H1 (cell line): ENCODE data around the gene DCAF8L2. TPM values are rescaled to one million over a fixed set of nuclear protein-coding genes. Genes with fewer than 3 reads are reported as not detected.
"Not testable (repeated sequence)": the region's sequence is repeated elsewhere in the genome, so short reads cannot be mapped to it uniquely, and the experiment has no call there.

Experiments
- CTCF ChIA-PET: fragments of 300-600 bp; sonication (Branson Sonifier 250); formaldehyde crosslinking; loops from one replicate; lab custom pipeline; 2021; ENCODE audit not compliant: partially characterized antibody; lab: Charles Lee
- POLR2A ChIA-PET: fragments of 300-600 bp; sonication (Branson Sonifier 250); formaldehyde crosslinking; loops from one replicate; lab custom pipeline; 2021; ENCODE audit warnings: inconsistent platforms; ENCODE audit not compliant: partially characterized antibody; lab: Charles Lee
- DNase-seq, 2 experiments: peaks; one replicate each; pipeline versions ENCODE4 v3.0.0 to v3.0.0-alpha.2; 2010 to 2022; ENCODE audit warnings: low spot score in 2 of 2, low read depth in 1 of 2, mixed read lengths in 1 of 2
- FAIRE-seq: peaks from 2 replicates; lab custom pipeline; 2011; peaks lifted over from hg19 to GRCh38; lab: Jason Lieb, UNC
- H2AFZ ChIP-seq: 2 replicates; pipeline ENCODE4 v1.8.1; 2012; ENCODE audit warnings: low read length, inconsistent platforms
- H2AK5ac ChIP-seq: 2 replicates; pipeline ENCODE4 v1.6.1; 2013; ENCODE audit warnings: low read depth, low read length
- H2BK120ac ChIP-seq: replicated peaks from 2 replicates; pipeline ENCODE3; 2013; ENCODE audit warnings: low read depth, low read length, inconsistent platforms
- H2BK12ac ChIP-seq: 2 replicates; pipeline ENCODE4 v1.6.1; 2013; ENCODE audit warnings: low read depth, low read length
- H2BK15ac ChIP-seq: 2 replicates; pipeline ENCODE4 v1.6.1; 2013; ENCODE audit warnings: low read length
- H2BK20ac ChIP-seq: 2 replicates; pipeline ENCODE4 v1.6.1; 2013; ENCODE audit warnings: low read length
- H2BK5ac ChIP-seq: 2 replicates; pipeline ENCODE4 v1.6.1; 2013; ENCODE audit warnings: low read depth, low read length
- H3K14ac ChIP-seq: 2 replicates; pipeline ENCODE4 v1.6.1; 2013; ENCODE audit warnings: inconsistent platforms; ENCODE audit not compliant: insufficient read length
- H3K18ac ChIP-seq: 2 replicates; pipeline ENCODE4 v1.6.1; 2013; ENCODE audit warnings: low read length; ENCODE audit errors: extremely low read depth
- H3K23ac ChIP-seq: 2 replicates; pipeline ENCODE4 v1.6.1; 2013; ENCODE audit warnings: inconsistent platforms; ENCODE audit not compliant: insufficient read length
- H3K23me2 ChIP-seq: 2 replicates; pipeline ENCODE4 v1.6.1; 2013; ENCODE audit warnings: low read depth, low read length
- H3K27ac ChIP-seq: 2 replicates; pipeline ENCODE4 v1.6.1; 2011; ENCODE audit warnings: low read depth, low read length, inconsistent platforms
- H3K27me3 ChIP-seq, 4 experiments: replicated peaks in 1 of 4; 1 replicate in 1 of 4; 2 replicates in 3 of 4; pipeline versions ENCODE4 v1.6.1 to v1.8.1; 2011 to 2013; ENCODE audit warnings: low read length in 3 of 4, mild to moderate bottlenecking in 3 of 4, inconsistent platforms in 2 of 4, mixed read lengths in 2 of 4, moderate library complexity in 1 of 4; ENCODE audit not compliant: control insufficient read depth in 3 of 4, insufficient read depth in 3 of 4; ENCODE audit errors: extremely low read depth in 1 of 4
- H3K36me3 ChIP-seq, 4 experiments: 2 replicates each; pipeline versions ENCODE4 v1.6.1 to v1.8.1; 2011 to 2013; ENCODE audit warnings: mild to moderate bottlenecking in 4 of 4, low read length in 3 of 4, moderate library complexity in 2 of 4, control low read depth in 1 of 4, inconsistent platforms in 1 of 4; ENCODE audit not compliant: insufficient read depth in 4 of 4, control insufficient read depth in 2 of 4
- H3K4ac ChIP-seq: replicated peaks from 2 replicates; pipeline ENCODE3; 2013; ENCODE audit warnings: low read length, low read depth, mixed read lengths, inconsistent platforms; ENCODE audit not compliant: insufficient read length
- H3K4me1 ChIP-seq, 4 experiments: replicated peaks in 1 of 4; 1 replicate in 1 of 4; 2 replicates in 3 of 4; pipeline versions ENCODE4 v1.6.1 to v1.8.1; 2011 to 2013; ENCODE audit warnings: low read length in 3 of 4, inconsistent platforms in 2 of 4, mixed read lengths in 1 of 4; ENCODE audit not compliant: insufficient read depth in 4 of 4, control insufficient read depth in 3 of 4
- H3K4me2 ChIP-seq, 2 experiments: 2 replicates each; pipeline versions ENCODE4 v1.6.1 to v1.8.1; 2011 to 2013; ENCODE audit warnings: low read depth in 2 of 2, low read length in 2 of 2, control low read depth in 1 of 2, inconsistent platforms in 1 of 2, mild to moderate bottlenecking in 1 of 2; ENCODE audit not compliant: insufficient read depth in 1 of 2
- H3K4me3 ChIP-seq, 4 experiments: fragments of 200-600, 300-600 bp in 1 of 4; sonication (generic), shearing (Covaris generic), sonication (Bioruptor Twin) in 1 of 4; 2 replicates each; pipeline versions ENCODE4 v1.5.1 to v1.8.1; 2011 to 2016; ENCODE audit warnings: low read length in 4 of 4, low read depth in 3 of 4, control low read depth in 2 of 4, inconsistent platforms in 2 of 4, mild to moderate bottlenecking in 2 of 4, mixed read lengths in 1 of 4, moderate library complexity in 1 of 4; ENCODE audit not compliant: insufficient read depth in 2 of 4; ENCODE audit errors: extremely low read depth in 1 of 4
- H3K56ac ChIP-seq: replicated peaks from 2 replicates; pipeline ENCODE3; 2013; ENCODE audit warnings: low read depth, mild to moderate bottlenecking, mixed read lengths, low read length, inconsistent platforms; ENCODE audit not compliant: insufficient read length
- H3K79me1 ChIP-seq: 2 replicates; pipeline ENCODE4 v1.6.1; 2013; ENCODE audit warnings: low read depth, low read length, control low read depth
- H3K79me2 ChIP-seq, 2 experiments: 2 replicates each; pipeline versions ENCODE4 v1.6.1 to v1.8.1; 2012 to 2013; ENCODE audit warnings: low read length in 2 of 2, mild to moderate bottlenecking in 2 of 2, inconsistent platforms in 1 of 2; ENCODE audit not compliant: insufficient read depth in 2 of 2, control insufficient read depth in 1 of 2
- H3K9ac ChIP-seq, 4 experiments: replicated peaks in 1 of 4; 1 replicate in 1 of 4; 2 replicates in 3 of 4; pipeline versions ENCODE4 v1.6.1 to v1.8.1; 2011 to 2013; ENCODE audit warnings: low read depth in 3 of 4, low read length in 3 of 4, control low read depth in 2 of 4, mild to moderate bottlenecking in 2 of 4, moderate library complexity in 2 of 4, inconsistent platforms in 1 of 4; ENCODE audit errors: extremely low read depth in 1 of 4
- H3K9me3 ChIP-seq, 2 experiments: 2 replicates each; pipeline versions ENCODE4 v1.6.1 to v1.8.1; 2012 to 2013; ENCODE audit warnings: mild to moderate bottlenecking in 2 of 2, moderate library complexity in 2 of 2, control low read depth in 1 of 2, inconsistent platforms in 1 of 2, low read depth in 1 of 2, low read length in 1 of 2, mixed read lengths in 1 of 2; ENCODE audit not compliant: insufficient read depth in 2 of 2
- H4K20me1 ChIP-seq, 2 experiments: replicated peaks in 1 of 2; 2 replicates each; pipeline versions ENCODE3 to v1.8.1; 2011 to 2013; ENCODE audit warnings: inconsistent platforms in 2 of 2, low read length in 2 of 2, mild to moderate bottlenecking in 1 of 2; ENCODE audit not compliant: insufficient read depth in 2 of 2, control insufficient read depth in 1 of 2
- H4K5ac ChIP-seq: 2 replicates; pipeline ENCODE4 v1.6.1; 2013; ENCODE audit warnings: low read length, low read depth, mixed read lengths, inconsistent platforms; ENCODE audit not compliant: insufficient read length
- H4K8ac ChIP-seq: 2 replicates; pipeline ENCODE4 v1.8.0; 2013; ENCODE audit warnings: mild to moderate bottlenecking, moderate library complexity, low read length, inconsistent platforms; ENCODE audit not compliant: insufficient read depth; ENCODE audit errors: extremely low read depth
- H4K91ac ChIP-seq: replicated peaks from 2 replicates; pipeline ENCODE3; 2013; ENCODE audit warnings: low read length, mixed read lengths, inconsistent platforms; ENCODE audit not compliant: insufficient read length
- WGBS, 2 experiments: shearing (Covaris generic) in 1 of 2; methylation state at CpG; one replicate each; pipeline versions ENCODE4 v1.1.6 to v1.1.7; 2013 to 2015; ENCODE audit warnings: low lambda C conversion rate in 2 of 2, mixed read lengths in 2 of 2, inconsistent platforms in 1 of 2, low coverage in 1 of 2, missing lambda C conversion rate in 1 of 2; ENCODE audit not compliant: insufficient replicate concordance in 2 of 2, insufficient coverage in 1 of 2, insufficient read length in 1 of 2; ENCODE audit errors: extremely low coverage in 1 of 2, missing lambda C conversion rate in 1 of 2; 5-methylcytosine and 5-hydroxymethylcytosine counted together
- polyA plus RNA-seq, 7 experiments: library from polyadenylated mRNA; depleted of rRNA in 3 of 7; stranded (reverse) in 5 of 7; unstranded in 2 of 7; fragments of >200 nt in 5 of 7; fragments of 200-250 nt in 2 of 7; gene quantifications; 1 replicate in 5 of 7; 2 replicates in 1 of 7; 4 replicates in 1 of 7; pipeline versions ENCODE4 v1.2.1 to v1.2.3, GENCODE V29; 2011 to 2013; ENCODE audit warnings: missing spikeins in 2 of 7, mixed read lengths in 2 of 7
- total RNA-seq: library from RNA; stranded (reverse); fragmentation: NEBNext Ultra II Directional; extraction: Animal tissue kit (Norgen Biotek cat#: 25700); gene quantifications from 2 replicates; pipeline ENCODE4 v1.2.1, GENCODE V29; 2021

Gene DCAF8L2
- total and polyA plus RNA-seq, 2 of the 8 experiments (the other 6 are each of a cell fraction or from before 2014, with no cell fraction given), result not detected

DNA sequence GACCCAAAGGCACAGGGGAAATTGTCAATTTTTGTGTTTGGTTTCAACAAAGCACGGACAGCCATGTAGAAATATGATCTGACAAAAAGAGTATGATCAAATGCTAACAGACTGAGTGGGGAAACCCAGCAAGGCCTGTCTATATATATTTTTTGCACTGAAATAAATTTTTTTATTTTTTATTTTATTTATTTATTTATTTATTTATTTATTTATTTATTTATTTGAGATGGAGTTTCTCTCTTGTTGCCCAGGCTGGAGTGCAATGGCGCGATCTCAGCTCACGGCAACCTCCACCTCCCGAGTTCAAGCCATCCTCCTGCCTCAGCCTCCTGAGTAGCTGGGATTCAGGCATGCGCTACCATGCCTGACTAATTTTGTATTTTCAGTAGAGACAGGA is 49.0 kb upstream of the DCAF8L2 start:
- H2BK20ac ChIP-seq, H4K8ac ChIP-seq, H3K36me3 ChIP-seq, H3K23ac ChIP-seq, H4K91ac ChIP-seq, CTCF ChIA-PET, H4K20me1 ChIP-seq, H3K4me1 ChIP-seq, H4K5ac ChIP-seq, H3K23me2 ChIP-seq, H2BK5ac ChIP-seq, H3K4me3 ChIP-seq, H2AFZ ChIP-seq, H3K27ac ChIP-seq, H3K9me3 ChIP-seq, H3K14ac ChIP-seq, FAIRE-seq, H3K79me1 ChIP-seq, H2AK5ac ChIP-seq, POLR2A ChIA-PET, H3K27me3 ChIP-seq, H3K4me2 ChIP-seq, H3K56ac ChIP-seq, DNase-seq, H2BK15ac ChIP-seq, H3K18ac ChIP-seq, H2BK12ac ChIP-seq, H3K9ac ChIP-seq, H2BK120ac ChIP-seq, H3K79me2 ChIP-seq, H3K4ac ChIP-seq: not testable (repeated sequence)
- 97% methylated on average over 3 of the region's 6 CpGs; no CpG with 5 or more reads in 1 of the 2 experiments for WGBS, 2 experiments
